Measurements from ENCODE around the gene CHRNG.

The CHRNG gene

GRCh38 chr2:232541961-232542714 lies 2.6 kb downstream of the CHRNG start:
- Histone ChIP-seq H3K9ac (ENCODE audit: low read length) (no peak overlapping the region), H3K9me3 (ENCODE audit: control insufficient read depth, low read length) (no peaks in the 10 kb centered on the region), H3K4me3 (ENCODE audit: low read length) (no peak overlapping the region), H3K36me3 (ENCODE audit: control insufficient read depth, insufficient read depth, low read length, severe bottlenecking) (no peaks in the 10 kb centered on the region), H3K27me3 (replicated peaks; ENCODE audit: control insufficient read depth, insufficient read depth, low read length) (peaks cover 21% of the 10 kb centered on the region), H3K4me1 (ENCODE audit: control insufficient read depth, insufficient read depth, low read length) (no peaks in the 10 kb centered on the region)
- no peak for DNase-seq (ENCODE audit: low read depth)

- no peaks in the 10 kb centered on the region for H3K4me1 ChIP-seq (ENCODE audit: control insufficient read depth, insufficient read depth, low read length)
- H3K36me3 ChIP-seq (ENCODE audit: control insufficient read depth, insufficient read depth, low read length, severe bottlenecking), result peaks cover 2% of the 10 kb centered on the region
- H3K9ac ChIP-seq (ENCODE audit: low read length), result no peak overlapping the region
- H3K9me3 ChIP-seq (ENCODE audit: control insufficient read depth, low read length), result no peaks in the 10 kb centered on the region
- no peak overlapping the region for H3K4me3 ChIP-seq (ENCODE audit: low read length)
- H3K27me3 ChIP-seq (replicated peaks; ENCODE audit: control insufficient read depth, insufficient read depth, low read length), result peaks cover 15% of the 10 kb centered on the region
- DNase-seq (ENCODE audit: low read depth), result no peak
These were observed 3.4 kb downstream of the CHRNG start for GRCh38 chr2:232542715-232543467.

- H3K4me1 ChIP-seq (ENCODE audit: control insufficient read depth, insufficient read depth, low read length), result no peaks in the 10 kb centered on the region
- no peaks in the 10 kb centered on the region for H3K9me3 ChIP-seq (ENCODE audit: control insufficient read depth, low read length)
- DNase-seq (ENCODE audit: low read depth), result no peak
- no peak overlapping the region for H3K9ac ChIP-seq (ENCODE audit: low read length)
- peaks cover 2% of the 10 kb centered on the region for H3K36me3 ChIP-seq (ENCODE audit: control insufficient read depth, insufficient read depth, low read length, severe bottlenecking)
- peaks cover 9% of the 10 kb centered on the region for H3K27me3 ChIP-seq (replicated peaks; ENCODE audit: control insufficient read depth, insufficient read depth, low read length)
- no peak overlapping the region for H3K4me3 ChIP-seq (ENCODE audit: low read length)
These were observed 4.0 kb downstream of the CHRNG start for GRCh38 chr2:232543491-232543890.

- no peak for DNase-seq (ENCODE audit: low read depth)
- H3K4me3 ChIP-seq (ENCODE audit: low read length), result no peak overlapping the region
- peaks cover 7% of the 10 kb centered on the region for H3K27me3 ChIP-seq (replicated peaks; ENCODE audit: control insufficient read depth, insufficient read depth, low read length)
These were observed 4.6 kb downstream of the CHRNG start for GRCh38 chr2:232543928-232544631.

GRCh38 chr2:232544674-232545073 lies 5.2 kb downstream of the CHRNG start:
- peaks cover 2% of the 10 kb centered on the region for H3K36me3 ChIP-seq (ENCODE audit: control insufficient read depth, insufficient read depth, low read length, severe bottlenecking)
- no peaks in the 10 kb centered on the region for H3K9me3 ChIP-seq (ENCODE audit: control insufficient read depth, low read length)
- H3K27me3 ChIP-seq (replicated peaks; ENCODE audit: control insufficient read depth, insufficient read depth, low read length), result peaks cover 4% of the 10 kb centered on the region
- no peak for DNase-seq (ENCODE audit: low read depth)
- H3K4me1 ChIP-seq (ENCODE audit: control insufficient read depth, insufficient read depth, low read length), result peaks cover 4% of the 10 kb centered on the region
- no peak overlapping the region for H3K9ac ChIP-seq (ENCODE audit: low read length)
- no peak overlapping the region for H3K4me3 ChIP-seq (ENCODE audit: low read length)

More at GRCh38 chr2:232543928-232544631, 4.6 kb downstream of the CHRNG start:
- Histone ChIP-seq H3K4me1 (ENCODE audit: control insufficient read depth, insufficient read depth, low read length) (no peaks in the 10 kb centered on the region), H3K9ac (ENCODE audit: low read length) (no peak overlapping the region), H3K36me3 (ENCODE audit: control insufficient read depth, insufficient read depth, low read length, severe bottlenecking) (peaks cover 2% of the 10 kb centered on the region), H3K9me3 (ENCODE audit: control insufficient read depth, low read length) (no peaks in the 10 kb centered on the region)

GRCh38 chr2:232545511-232546375 lies 6.3 kb downstream of the CHRNG start:
- Histone ChIP-seq H3K4me1 (ENCODE audit: control insufficient read depth, insufficient read depth, low read length) (peaks cover 7% of the 10 kb centered on the region), H3K36me3 (ENCODE audit: control insufficient read depth, insufficient read depth, low read length, severe bottlenecking) (peaks cover 2% of the 10 kb centered on the region), H3K4me3 (ENCODE audit: low read length) (no peak overlapping the region), H3K9me3 (ENCODE audit: control insufficient read depth, low read length) (no peaks in the 10 kb centered on the region), H3K9ac (ENCODE audit: low read length) (no peak overlapping the region), H3K27me3 (replicated peaks; ENCODE audit: control insufficient read depth, insufficient read depth, low read length) (no peaks in the 10 kb centered on the region)
- no peak for DNase-seq (ENCODE audit: low read depth)

GRCh38 chr2:232547991-232548390 lies 8.5 kb downstream of the CHRNG start:
- H3K9me3 ChIP-seq (ENCODE audit: control insufficient read depth, low read length), result no peaks in the 10 kb centered on the region
- peaks cover 6% of the 10 kb centered on the region for H3K36me3 ChIP-seq (ENCODE audit: control insufficient read depth, insufficient read depth, low read length, severe bottlenecking)
- no peak for DNase-seq (ENCODE audit: low read depth)
- peaks cover 14% of the 10 kb centered on the region for H3K4me1 ChIP-seq (ENCODE audit: control insufficient read depth, insufficient read depth, low read length)
- no peak overlapping the region for H3K9ac ChIP-seq (ENCODE audit: low read length)
- no peak overlapping the region for H3K4me3 ChIP-seq (ENCODE audit: low read length)
- no peaks in the 10 kb centered on the region for H3K27me3 ChIP-seq (replicated peaks; ENCODE audit: control insufficient read depth, insufficient read depth, low read length)

GRCh38 chr2:232549655-232550353 lies 10.3 kb downstream of the CHRNG start:
- Histone ChIP-seq H3K36me3 (ENCODE audit: control insufficient read depth, insufficient read depth, low read length, severe bottlenecking) (peaks cover 9% of the 10 kb centered on the region), H3K9me3 (ENCODE audit: control insufficient read depth, low read length) (no peaks in the 10 kb centered on the region), H3K4me3 (ENCODE audit: low read length) (peak overlapping the region; percentile 90), H3K9ac (ENCODE audit: low read length) (peak overlapping the region; percentile 98), H3K4me1 (ENCODE audit: control insufficient read depth, insufficient read depth, low read length) (peaks cover 14% of the 10 kb centered on the region), H3K27me3 (replicated peaks; ENCODE audit: control insufficient read depth, insufficient read depth, low read length) (no peaks in the 10 kb centered on the region)
- no peak for DNase-seq (ENCODE audit: low read depth)

- peaks cover 9% of the 10 kb centered on the region for H3K36me3 ChIP-seq (ENCODE audit: control insufficient read depth, insufficient read depth, low read length, severe bottlenecking)
- no peaks in the 10 kb centered on the region for H3K9me3 ChIP-seq (ENCODE audit: control insufficient read depth, low read length)
- peak within 1 kb of the TSS; percentile 90 for H3K4me3 ChIP-seq (ENCODE audit: low read length)
- H3K9ac ChIP-seq (ENCODE audit: low read length), result peak within 1 kb of the TSS; percentile 98
- H3K27me3 ChIP-seq (replicated peaks; ENCODE audit: control insufficient read depth, insufficient read depth, low read length), result no peaks in the 10 kb centered on the region
- DNase-seq (ENCODE audit: low read depth), result peak; percentile 97
- H3K4me1 ChIP-seq (ENCODE audit: control insufficient read depth, insufficient read depth, low read length), result peaks cover 14% of the 10 kb centered on the region
These were observed 11.1 kb downstream of the CHRNG start, which contains the start of the genes EIF4E2 and TIGD1 for GRCh38 chr2:232550354-232551249. Gene EIF4E2 (plus strand): TSS chr2:232550689. CDS start chr2:232550725, 36 bp downstream. Gene TIGD1 (minus strand): TSS chr2:232550557. CDS start chr2:232549882, 675 bp downstream.
